ENCODE results near the gene TICRR. TPM values are rescaled to one million over a fixed set of nuclear protein-coding genes. Genes with fewer than 3 reads are reported as not detected.

The TICRR gene
- total and polyA plus RNA-seq, 3 experiments from 2014 or later = 14.0 TPM; not detected in 1

GRCh38 chr15:89656116-89656815 is 81.0 kb downstream of the TICRR start:
- H3K9me3 ChIP-seq (ENCODE audit: low read length) = no peaks in the 10 kb centered on the region

GRCh38 chr15:89657686-89658200 is 82.5 kb downstream of the TICRR start:
- H3K9me3 ChIP-seq (ENCODE audit: low read length) = no peaks in the 10 kb centered on the region
- DNase-seq = no peak
- Mint-ChIP-seq H3K27me3 (peaks cover 37 to 51% of the 10 kb centered on the region in 2 donors), H3K4me3 (no peak overlapping the region), H3K27ac (no peak overlapping the region), H3K9me3 (no peaks in the 10 kb centered on the region), H3K36me3 (no peaks in the 10 kb centered on the region), H3K4me1 (peaks cover 10 to 12% (median 12%) of the 10 kb centered on the region in 3 donors)
- peaks cover 4% of the 10 kb centered on the region for H3K27me3 ChIP-seq (ENCODE audit: insufficient read depth, low read length, poor library complexity, severe bottlenecking)
- CTCF ChIA-PET = no interaction called here
- POLR2A ChIA-PET = no interaction called here
- H3K4me1 ChIP-seq (ENCODE audit: insufficient read depth, low read length) = no peaks in the 10 kb centered on the region
- no peaks in the 10 kb centered on the region for H3K36me3 ChIP-seq (ENCODE audit: insufficient read depth, low read length)
- H3K4me3 ChIP-seq (ENCODE audit: low read length) = no peak overlapping the region
- H3K27ac ChIP-seq (ENCODE audit: low read depth, low read length) = no peak overlapping the region

More at GRCh38 chr15:89656116-89656815, 81.0 kb downstream of the TICRR start:
- Histone ChIP-seq H3K4me1 (ENCODE audit: insufficient read depth, low read length) (no peaks in the 10 kb centered on the region), H3K27me3 (ENCODE audit: insufficient read depth, low read length, poor library complexity, severe bottlenecking) (peaks cover 4% of the 10 kb centered on the region), H3K27ac (ENCODE audit: low read depth, low read length) (no peak overlapping the region), H3K36me3 (ENCODE audit: insufficient read depth, low read length) (no peaks in the 10 kb centered on the region), H3K4me3 (ENCODE audit: low read length) (no peak overlapping the region)
- H3K27ac Mint-ChIP-seq = no peak overlapping the region
- CTCF ChIA-PET = no interaction called here
- no peaks in the 10 kb centered on the region for H3K36me3 Mint-ChIP-seq
- peak overlapping the region; percentile 44 to 88 (median 71) for H3K4me3 Mint-ChIP-seq
- peaks cover 10 to 12% (median 12%) of the 10 kb centered on the region in 3 donors for H3K4me1 Mint-ChIP-seq
- POLR2A ChIA-PET = no interaction called here
- H3K9me3 Mint-ChIP-seq = no peaks in the 10 kb centered on the region
- no peak for DNase-seq
- peaks cover 39 to 55% of the 10 kb centered on the region in 2 donors for H3K27me3 Mint-ChIP-seq

- H3K9me3 ChIP-seq (ENCODE audit: low read length) = no peaks in the 10 kb centered on the region
- H3K27me3 Mint-ChIP-seq = peaks cover 31 to 45% of the 10 kb centered on the region in 2 donors
- H3K36me3 Mint-ChIP-seq = no peaks in the 10 kb centered on the region
- no peaks in the 10 kb centered on the region for H3K4me1 ChIP-seq (ENCODE audit: insufficient read depth, low read length)
- H3K36me3 ChIP-seq (ENCODE audit: insufficient read depth, low read length) = no peaks in the 10 kb centered on the region
- H3K27ac Mint-ChIP-seq = peak overlapping the region in 1 of 8 donors; percentile 85
- H3K4me3 Mint-ChIP-seq = no peak overlapping the region
- ChIA-PET CTCF (no interaction called here), POLR2A (no interaction called here)
- DNase-seq = no peak
- H3K4me3 ChIP-seq (ENCODE audit: low read length) = no peak overlapping the region
- peaks cover 8 to 11% (median 11%) of the 10 kb centered on the region in 3 donors for H3K4me1 Mint-ChIP-seq
- H3K9me3 Mint-ChIP-seq = no peaks in the 10 kb centered on the region
- H3K27me3 ChIP-seq (ENCODE audit: insufficient read depth, low read length, poor library complexity, severe bottlenecking) = peaks cover 4% of the 10 kb centered on the region
- H3K27ac ChIP-seq (ENCODE audit: low read depth, low read length) = no peak overlapping the region
Measured at GRCh38 chr15:89659295-89659694, 84.0 kb downstream of the TICRR start.

GRCh38 chr15:89660556-89660955 is 85.3 kb downstream of the TICRR start:
- H3K4me3 ChIP-seq (ENCODE audit: low read length) = no peak overlapping the region
- no peaks in the 10 kb centered on the region for H3K9me3 Mint-ChIP-seq
- no peaks in the 10 kb centered on the region for H3K36me3 Mint-ChIP-seq
- no peaks in the 10 kb centered on the region for H3K9me3 ChIP-seq (ENCODE audit: low read length)
- H3K27ac Mint-ChIP-seq = no peak overlapping the region
- no peak overlapping the region for H3K27ac ChIP-seq (ENCODE audit: low read depth, low read length)
- CTCF ChIA-PET = no interaction called here
- peaks cover 4 to 10% (median 9%) of the 10 kb centered on the region in 3 donors for H3K4me1 Mint-ChIP-seq
- H3K27me3 Mint-ChIP-seq = peaks cover 25 to 48% of the 10 kb centered on the region in 2 donors
- POLR2A ChIA-PET = no interaction called here
- H3K4me1 ChIP-seq (ENCODE audit: insufficient read depth, low read length) = no peaks in the 10 kb centered on the region
- no peak for DNase-seq
- H3K4me3 Mint-ChIP-seq = no peak overlapping the region
- no peaks in the 10 kb centered on the region for H3K27me3 ChIP-seq (ENCODE audit: insufficient read depth, low read length, poor library complexity, severe bottlenecking)
- H3K36me3 ChIP-seq (ENCODE audit: insufficient read depth, low read length) = no peaks in the 10 kb centered on the region

GRCh38 chr15:89662893-89663626 is 87.8 kb downstream of the TICRR start:
- Mint-ChIP-seq H3K4me3 (no peak overlapping the region), H3K27ac (no peak overlapping the region), H3K9me3 (no peaks in the 10 kb centered on the region), H3K4me1 (peaks cover 0 to 5% (median 5%) of the 10 kb centered on the region in 3 donors), H3K36me3 (no peaks in the 10 kb centered on the region), H3K27me3 (peaks cover 11 to 42% of the 10 kb centered on the region in 2 donors)
- Histone ChIP-seq H3K36me3 (ENCODE audit: insufficient read depth, low read length) (no peaks in the 10 kb centered on the region), H3K4me1 (ENCODE audit: insufficient read depth, low read length) (no peaks in the 10 kb centered on the region), H3K27ac (ENCODE audit: low read depth, low read length) (no peak overlapping the region), H3K27me3 (ENCODE audit: insufficient read depth, low read length, poor library complexity, severe bottlenecking) (no peaks in the 10 kb centered on the region), H3K9me3 (ENCODE audit: low read length) (no peaks in the 10 kb centered on the region), H3K4me3 (ENCODE audit: low read length) (no peak overlapping the region)
- no peak for DNase-seq
- ChIA-PET POLR2A (no interaction called here), CTCF (no interaction called here)

- Mint-ChIP-seq H3K27me3 (peaks cover 8 to 47% of the 10 kb centered on the region in 2 donors), H3K9me3 (no peaks in the 10 kb centered on the region), H3K4me3 (peak overlapping the region in 4 of 7 donors; percentile 20 to 48 (median 40)), H3K36me3 (no peaks in the 10 kb centered on the region), H3K27ac (no peak overlapping the region), H3K4me1 (peaks cover 0 to 5% (median 5%) of the 10 kb centered on the region in 3 donors)
- no peak overlapping the region for H3K27ac ChIP-seq (ENCODE audit: low read depth, low read length)
- no peaks in the 10 kb centered on the region for H3K9me3 ChIP-seq (ENCODE audit: low read length)
- no peaks in the 10 kb centered on the region for H3K36me3 ChIP-seq (ENCODE audit: insufficient read depth, low read length)
- no peak overlapping the region for H3K4me3 ChIP-seq (ENCODE audit: low read length)
- no peak for DNase-seq
- POLR2A ChIA-PET = no interaction called here
- CTCF ChIA-PET = no interaction called here
- no peaks in the 10 kb centered on the region for H3K27me3 ChIP-seq (ENCODE audit: insufficient read depth, low read length, poor library complexity, severe bottlenecking)
- H3K4me1 ChIP-seq (ENCODE audit: insufficient read depth, low read length) = no peaks in the 10 kb centered on the region
Measured at GRCh38 chr15:89664441-89665350, 89.4 kb downstream of the TICRR start.

GRCh38 chr15:89665449-89666181 is 90.3 kb downstream of the TICRR start:
- H3K4me3 ChIP-seq (ENCODE audit: low read length) = no peak overlapping the region

More at GRCh38 chr15:89665449-89666181, 90.3 kb downstream of the TICRR start:
- H3K27me3 Mint-ChIP-seq = peaks cover 7 to 41% of the 10 kb centered on the region in 2 donors
- H3K4me3 Mint-ChIP-seq = peak overlapping the region in 1 of 7 donors; percentile 3
- no peaks in the 10 kb centered on the region for H3K36me3 Mint-ChIP-seq
- Histone ChIP-seq H3K4me1 (ENCODE audit: insufficient read depth, low read length) (no peaks in the 10 kb centered on the region), H3K27ac (ENCODE audit: low read depth, low read length) (no peak overlapping the region), H3K36me3 (ENCODE audit: insufficient read depth, low read length) (no peaks in the 10 kb centered on the region), H3K27me3 (ENCODE audit: insufficient read depth, low read length, poor library complexity, severe bottlenecking) (no peaks in the 10 kb centered on the region), H3K9me3 (ENCODE audit: low read length) (no peaks in the 10 kb centered on the region)
- ChIA-PET CTCF (no interaction called here), POLR2A (no interaction called here)
- H3K4me1 Mint-ChIP-seq = peaks cover 0 to 5% (median 5%) of the 10 kb centered on the region in 3 donors
- no peak overlapping the region for H3K27ac Mint-ChIP-seq
- H3K9me3 Mint-ChIP-seq = no peaks in the 10 kb centered on the region
- DNase-seq = no peak
